ENCODE measurements around the gene VASH2. TPM values are rescaled to one million over a fixed set of nuclear protein-coding genes. Genes with fewer than 3 reads are reported as not detected.

The VASH2 gene
- total and polyA plus RNA-seq, 2 donors (not counting 1 experiment from before 2014, with no cell fraction given): 0.17 to 0.22 TPM

- Histone ChIP-seq H3K4me2 (ENCODE audit: extremely low read depth, insufficient read depth, low read length) (no peak overlapping the region), H3K27ac (ENCODE audit: insufficient read depth, low read length) (no peak overlapping the region), H3K9me3 (ENCODE audit: control insufficient read depth, insufficient read depth, low read depth, low read length) (no peaks in the 10 kb centered on the region), H3K4me3 (replicated peaks in 1 of 4; ENCODE audit: control extremely low read depth in 1 of 4, insufficient read depth in 1 of 4, low read depth in 3 of 4, low read length in 4 of 4) (no peak overlapping the region), H3K9ac (ENCODE audit: insufficient read depth, low read length) (no peak overlapping the region), H3K36me3 (ENCODE audit: control insufficient read depth, insufficient read depth, low read length) (no peaks in the 10 kb centered on the region), H3K79me2 (ENCODE audit: control insufficient read depth, insufficient read depth, low read length) (no peaks in the 10 kb centered on the region), H3K4me1 (ENCODE audit: control insufficient read depth, extremely low read depth, insufficient read depth, low read length) (no peaks in the 10 kb centered on the region), H3K27me3 (ENCODE audit: control insufficient read depth, insufficient read depth, low read length) (peaks cover 4% of the 10 kb centered on the region), H2AFZ (ENCODE audit: low read length) (no peak overlapping the region), H4K20me1 (ENCODE audit: control insufficient read depth, extremely low read depth, insufficient read depth, low read length) (no peaks in the 10 kb centered on the region)
- DNase-seq (ENCODE audit: low read depth in 2 of 2): no peak
- no peak for TF ChIP-seq EZH2 (IDR thresholded peaks at IDR 0.05; ENCODE audit: low read length, missing control alignments)
- TF ChIP-seq CTCF (conservative IDR thresholded peaks at IDR 0.05 in 1 of 2, IDR thresholded peaks at IDR 0.05 in 1 of 2; ENCODE audit: low read depth in 1 of 2, low read length in 2 of 2): no peak
These were observed 16.4 kb upstream of the VASH2 start for GRCh38 chr1:212933815-212934471.

GRCh38 chr1:212935387-212935981 is 14.9 kb upstream of the VASH2 start:
- no peaks in the 10 kb centered on the region for H4K20me1 ChIP-seq (ENCODE audit: control insufficient read depth, extremely low read depth, insufficient read depth, low read length)
- H3K9ac ChIP-seq (ENCODE audit: insufficient read depth, low read length): no peak overlapping the region
- H3K27me3 ChIP-seq (ENCODE audit: control insufficient read depth, insufficient read depth, low read length): peaks cover 4% of the 10 kb centered on the region
- no peak overlapping the region for H3K4me2 ChIP-seq (ENCODE audit: extremely low read depth, insufficient read depth, low read length)
- no peak for DNase-seq (ENCODE audit: low read depth in 2 of 2)
- H3K9me3 ChIP-seq (ENCODE audit: control insufficient read depth, insufficient read depth, low read depth, low read length): no peaks in the 10 kb centered on the region
- no peaks in the 10 kb centered on the region for H3K36me3 ChIP-seq (ENCODE audit: control insufficient read depth, insufficient read depth, low read length)
- H3K27ac ChIP-seq (ENCODE audit: insufficient read depth, low read length): no peak overlapping the region
- no peak overlapping the region for H3K4me3 ChIP-seq (replicated peaks in 1 of 4; ENCODE audit: control extremely low read depth in 1 of 4, insufficient read depth in 1 of 4, low read depth in 3 of 4, low read length in 4 of 4)
- no peak overlapping the region for H2AFZ ChIP-seq (ENCODE audit: low read length)
- TF ChIP-seq CTCF (conservative IDR thresholded peaks at IDR 0.05 in 1 of 2, IDR thresholded peaks at IDR 0.05 in 1 of 2; ENCODE audit: low read depth in 1 of 2, low read length in 2 of 2) (no peak), EZH2 (IDR thresholded peaks at IDR 0.05; ENCODE audit: low read length, missing control alignments) (no peak)
- H3K79me2 ChIP-seq (ENCODE audit: control insufficient read depth, insufficient read depth, low read length): no peaks in the 10 kb centered on the region
- no peaks in the 10 kb centered on the region for H3K4me1 ChIP-seq (ENCODE audit: control insufficient read depth, extremely low read depth, insufficient read depth, low read length)

GRCh38 chr1:212937034-212937433 is 13.3 kb upstream of the VASH2 start:
- H4K20me1 ChIP-seq (ENCODE audit: control insufficient read depth, extremely low read depth, insufficient read depth, low read length): no peaks in the 10 kb centered on the region
- no peak overlapping the region for H3K4me3 ChIP-seq (replicated peaks in 1 of 4; ENCODE audit: control extremely low read depth in 1 of 4, insufficient read depth in 1 of 4, low read depth in 3 of 4, low read length in 4 of 4)
- H3K4me2 ChIP-seq (ENCODE audit: extremely low read depth, insufficient read depth, low read length): no peak overlapping the region
- no peak overlapping the region for H2AFZ ChIP-seq (ENCODE audit: low read length)
- H3K36me3 ChIP-seq (ENCODE audit: control insufficient read depth, insufficient read depth, low read length): no peaks in the 10 kb centered on the region
- no peak for TF ChIP-seq CTCF (conservative IDR thresholded peaks at IDR 0.05 in 1 of 2, IDR thresholded peaks at IDR 0.05 in 1 of 2; ENCODE audit: low read depth in 1 of 2, low read length in 2 of 2)
- no peak for TF ChIP-seq EZH2 (IDR thresholded peaks at IDR 0.05; ENCODE audit: low read length, missing control alignments)
- H3K27ac ChIP-seq (ENCODE audit: insufficient read depth, low read length): no peak overlapping the region
- H3K27me3 ChIP-seq (ENCODE audit: control insufficient read depth, insufficient read depth, low read length): peaks cover 4% of the 10 kb centered on the region
- H3K4me1 ChIP-seq (ENCODE audit: control insufficient read depth, extremely low read depth, insufficient read depth, low read length): no peaks in the 10 kb centered on the region
- no peak for DNase-seq (ENCODE audit: low read depth in 2 of 2)
- no peaks in the 10 kb centered on the region for H3K9me3 ChIP-seq (ENCODE audit: control insufficient read depth, insufficient read depth, low read depth, low read length)
- no peaks in the 10 kb centered on the region for H3K79me2 ChIP-seq (ENCODE audit: control insufficient read depth, insufficient read depth, low read length)
- H3K9ac ChIP-seq (ENCODE audit: insufficient read depth, low read length): no peak overlapping the region

Measured in fibroblast of lung (primary cell).